K562 (cell line): Measurements from ENCODE around the gene TOX3. TPM values are rescaled to one million over a fixed set of nuclear protein-coding genes. Genes with fewer than 3 reads are reported as not detected.

ENCODE experiments used
- ATAC-seq: fragments of 200-7000 bp; cut with Tn5 transposase; 3 replicates; pipeline ENCODE4 v1.9.1; 2020; ENCODE audit warnings: moderate library complexity
- BruUV-seq: library from RNA; stranded (reverse); fragments of 400-500 nt; replicated peaks from 2 replicates; lab custom pipeline; 2021; lab: Mats Ljungman, UMichigan
- CTCF ChIA-PET: fragments of 300-600 bp; formaldehyde crosslinking; extraction: SDS; loops from one replicate; lab custom pipeline; 2021; ENCODE audit warnings: low intra/inter-chr PET ratio; lab: Yijun Ruan, JAX
- POLR2A ChIA-PET: fragments of 300-600, 350-650 bp; sonication (Branson Sonifier 250); formaldehyde crosslinking; extraction: SDS; loops from one replicate; lab custom pipeline; 2021; ENCODE audit warnings: antibody characterized with exemption, inconsistent platforms; lab: Yijun Ruan, JAX
- DNase-seq, 4 experiments: peaks; one replicate each; pipeline versions ENCODE4 v3.0.0 to v3.0.0-alpha.2; 2011 to 2018; ENCODE audit warnings: low spot score in 3 of 4, mixed read lengths in 3 of 4; ENCODE audit errors: extremely low read depth in 1 of 4
- FAIRE-seq: peaks from 2 replicates; lab custom pipeline; 2011; peaks lifted over from hg19 to GRCh38; lab: Jason Lieb, UNC
- H2AFZ ChIP-seq: 2 replicates; pipeline ENCODE4 v1.6.0; 2011; ENCODE audit warnings: low read depth, low read length, control low read depth, inconsistent platforms
- H3K27ac ChIP-seq: fragments of 200-600 bp; 3 replicates; pipeline ENCODE4 v1.8.0; 2011; ENCODE audit warnings: low read depth, mild to moderate bottlenecking, control low read depth, inconsistent platforms, low read length, moderate library complexity, mixed read lengths; ENCODE audit errors: extremely low read depth
- H3K27me3 ChIP-seq, 2 experiments: fragments of 300-600 bp in 1 of 2; 2 replicates in 1 of 2; 3 replicates in 1 of 2; pipeline versions ENCODE4 v1.6.0 to v1.8.0; 2011; ENCODE audit warnings: inconsistent platforms in 2 of 2, low read length in 2 of 2, mild to moderate bottlenecking in 1 of 2, mixed read lengths in 1 of 2, moderate library complexity in 1 of 2; ENCODE audit not compliant: control insufficient read depth in 2 of 2, insufficient read depth in 2 of 2
- H3K36me3 ChIP-seq: fragments of 300-600 bp; 3 replicates; pipeline ENCODE4 v1.8.0; 2011; ENCODE audit warnings: mild to moderate bottlenecking, low read length, inconsistent platforms; ENCODE audit not compliant: control insufficient read depth, insufficient read depth
- H3K4me1 ChIP-seq, 2 experiments: fragments of 200-600 bp in 1 of 2; replicated peaks in 1 of 2; 2 replicates in 1 of 2; 3 replicates in 1 of 2; pipeline versions ENCODE4 v1.5.1 to v1.8.0; 2011; ENCODE audit warnings: inconsistent platforms in 2 of 2, low read length in 2 of 2, mild to moderate bottlenecking in 1 of 2, mixed read lengths in 1 of 2, moderate library complexity in 1 of 2; ENCODE audit not compliant: control insufficient read depth in 2 of 2, insufficient read depth in 2 of 2
- H3K4me2 ChIP-seq: 2 replicates; pipeline ENCODE4 v1.6.1; 2011; ENCODE audit warnings: low read length, control low read depth, inconsistent platforms, mixed read lengths; ENCODE audit not compliant: insufficient read depth
- H3K4me3 ChIP-seq: fragments of 200-600 bp; sonication (generic), shearing (Covaris generic); 2 replicates; pipeline ENCODE4 v1.5.1; 2016; ENCODE audit warnings: control low read depth, inconsistent platforms
- H3K79me2 ChIP-seq: fragments of 200-600 bp; 3 replicates; pipeline ENCODE4 v1.8.0; 2011; ENCODE audit warnings: low read length, inconsistent platforms; ENCODE audit not compliant: control insufficient read depth, insufficient read depth
- H3K9ac ChIP-seq, 2 experiments: 2 replicates each; pipeline versions ENCODE4 v1.6.0 to v1.6.1; 2011; ENCODE audit warnings: low read depth in 2 of 2, low read length in 2 of 2, control low read depth in 1 of 2, inconsistent platforms in 1 of 2, mild to moderate bottlenecking in 1 of 2, mixed read lengths in 1 of 2; ENCODE audit not compliant: insufficient read depth in 1 of 2
- H3K9me1 ChIP-seq: one replicate; pipeline ENCODE4 v1.6.0; 2011; ENCODE audit warnings: inconsistent platforms, mild to moderate bottlenecking, low read length, moderate library complexity; ENCODE audit not compliant: control insufficient read depth, insufficient read depth
- H3K9me3 ChIP-seq: replicated peaks from 2 replicates; pipeline ENCODE4 v1.5.1; 2011; ENCODE audit warnings: low read depth, low read length, inconsistent platforms; ENCODE audit not compliant: control insufficient read depth, insufficient read depth
- H4K20me1 ChIP-seq: replicated peaks from 2 replicates; pipeline ENCODE4 v1.6.1; 2011; ENCODE audit warnings: low read length, inconsistent platforms, mixed read lengths; ENCODE audit not compliant: control insufficient read depth, insufficient read depth
- CHD1 ChIP-seq: fragments of 200-600 bp; sonication (generic); IDR thresholded peaks from one replicate; pipeline ENCODE4 v1.6.1; 2012; ENCODE audit warnings: mild to moderate bottlenecking, moderate library complexity, low read length, inconsistent platforms
- PML ChIP-seq: IDR thresholded peaks from 2 replicates; pipeline ENCODE4 v1.6.1; 2012; ENCODE audit warnings: low read length, inconsistent platforms
- SRSF1 ChIP-seq: fragments of 200-400 bp; formaldehyde crosslinking; IDR thresholded peaks from 2 replicates; pipeline ENCODE4 v1.6.1; 2017; ENCODE audit warnings: mild to moderate bottlenecking, low read depth, low read length, moderate library complexity
- ZFP1 ChIP-seq: fragments of 450-650 bp; formaldehyde crosslinking; IDR thresholded peaks from 2 replicates; pipeline ENCODE4 v1.4.0; 2020; ENCODE audit warnings: mild to moderate bottlenecking, mixed read lengths
- ZNF586 ChIP-seq: fragments of 450-650 bp; formaldehyde crosslinking; conservative IDR thresholded peaks from 2 replicates; pipeline ENCODE4 v1.4.0; 2020; ENCODE audit warnings: mild to moderate bottlenecking, moderate library complexity
- WGBS: fragments of 100-300 bp; shearing (Covaris generic); methylation state at CpG from one replicate; pipeline ENCODE4 v1.1.6; 2016; ENCODE audit warnings: low coverage, mixed read lengths; ENCODE audit not compliant: insufficient coverage; ENCODE audit errors: missing lambda C conversion rate; 5-methylcytosine and 5-hydroxymethylcytosine counted together
- in situ Hi-C: fragments of 300-500 bp; cut with MboI; formaldehyde crosslinking; loops from 4 replicates; pipeline ENCODE4 v1.15.0; 2018; ENCODE audit warnings: inconsistent platforms, mixed read lengths
- intact Hi-C: fragments of 100-400 bp; cut with micrococcal nuclease; formaldehyde crosslinking; loops from 2 replicates; pipeline ENCODE4 v1.14.2; 2022
- polyA plus RNA-seq, 8 experiments: library from polyadenylated mRNA; depleted of rRNA in 4 of 8; stranded (reverse) in 5 of 8; unstranded in 3 of 8; fragments of >200 nt; fragmentation: Nextera tagmentation in 2 of 8; fragmentation: Illumina TruSeq in 1 of 8; extraction: Ambion mirVana in 2 of 8; extraction: Trizol in 1 of 8; gene quantifications; 2 replicates each; pipeline versions ENCODE4 v1.2.1 to v1.2.3, GENCODE V29; 2011 to 2014; ENCODE audit warnings: inconsistent platforms in 1 of 8, missing spikeins in 1 of 8
- total RNA-seq, 7 experiments: library from RNA; depleted of rRNA in 6 of 7; stranded (reverse); fragments of >200 nt in 6 of 7; fragmentation: Illumina TruSeq in 2 of 7; extraction: Trizol in 2 of 7; gene quantifications; 2 replicates each; pipeline versions ENCODE4 v1.2.1 to v1.2.3, GENCODE V29; 2011 to 2021; ENCODE audit warnings: low replicate concordance in 1 of 7
- TF ChIP-seq, protein P1 (sequence below): fragments of 150-350 bp; IDR thresholded peaks from 2 replicates; pipeline ENCODE4 v1.6.1; 2014; ENCODE audit warnings: low read depth, mild to moderate bottlenecking, low read length, borderline replicate concordance
- TF ChIP-seq, protein P2 (sequence below), 2 experiments: IDR thresholded peaks; 2 replicates each; pipeline ENCODE4 v1.6.1; 2012; ENCODE audit warnings: improper control_type of control experiment in 2 of 2, low read depth in 2 of 2, low read length in 2 of 2, borderline replicate concordance in 1 of 2
- TF ChIP-seq, protein P3 (sequence below): fragments of 250-450 bp; sonication (Bioruptor Pico); IDR thresholded peaks from 2 replicates; pipeline ENCODE4 v1.4.0; 2020

Gene TOX3
- total and polyA plus RNA-seq, 9 of the 15 experiments (the other 6 are each of a cell fraction or from before 2014, with no cell fraction given), result not detected

DNA sequence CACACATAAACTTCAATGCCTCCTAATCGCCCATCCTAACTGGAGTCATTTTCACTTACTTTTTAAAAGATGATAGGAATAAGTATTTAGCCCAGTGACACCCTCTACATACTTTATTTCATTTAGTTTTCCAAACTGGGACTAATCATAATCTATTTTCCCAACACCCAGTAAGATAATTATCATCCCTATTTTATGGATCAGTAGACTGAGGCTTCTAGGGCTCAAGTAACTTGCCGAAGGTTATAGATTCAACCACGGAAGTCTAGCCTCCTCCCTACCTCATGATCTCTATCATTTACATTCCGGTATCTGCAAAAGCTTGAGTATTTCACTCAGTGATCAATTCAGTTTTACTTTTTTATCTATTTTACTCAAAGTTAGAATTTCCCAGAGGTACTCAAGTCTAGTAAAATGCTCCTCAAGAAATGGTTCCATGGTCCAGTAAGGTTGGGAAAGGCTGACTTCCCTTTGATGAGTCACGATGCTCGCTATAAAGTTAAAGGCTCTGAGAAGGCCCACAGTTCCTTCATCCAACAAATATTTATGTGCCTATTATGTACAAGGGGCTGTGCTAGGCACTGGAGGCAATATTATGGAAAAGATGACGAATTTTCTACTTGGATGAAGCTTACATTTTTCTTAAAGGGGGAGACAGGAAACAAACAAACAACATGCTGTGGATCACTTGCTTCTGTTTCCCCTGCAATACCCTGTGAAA, 75.1 kb downstream of the TOX3 start:
- no peak for FAIRE-seq
- BruUV-seq, result no TSS peak
- H3K9me1 ChIP-seq, result no peaks in the 10 kb centered on the region
- no peak overlapping the region for H3K27ac ChIP-seq
- no peaks in the 10 kb centered on the region for H3K79me2 ChIP-seq
- H3K27me3 ChIP-seq, result no peaks in the 10 kb centered on the region
- H3K4me2 ChIP-seq, result no peak overlapping the region
- no peak overlapping the region for H3K4me3 ChIP-seq
- POLR2A ChIA-PET, result no interaction called here
- DNase-seq, result no peak
- no peaks in the 10 kb centered on the region for H3K9me3 ChIP-seq
- no peaks in the 10 kb centered on the region for H4K20me1 ChIP-seq
- no peaks in the 10 kb centered on the region for H3K36me3 ChIP-seq
- CTCF ChIA-PET, result no interaction called here
- in situ Hi-C loops (no loop called here), intact Hi-C loops (no loop called here)
- no peak overlapping the region for H3K9ac ChIP-seq
- 2% methylated on average over 7 of the region's 7 CpGs for WGBS
- no peaks in the 10 kb centered on the region for H3K4me1 ChIP-seq
- ATAC-seq, result no peak
- H2AFZ ChIP-seq, result no peak overlapping the region
- TF ChIP-seq ZFP1 (CRISPR knock-in tag) (no peak), PML (no peak), ZNF586 (CRISPR knock-in tag) (no peak), SRSF1 (no peak), CHD1 (no peak)
- TF ChIP-seq, protein P1, sequence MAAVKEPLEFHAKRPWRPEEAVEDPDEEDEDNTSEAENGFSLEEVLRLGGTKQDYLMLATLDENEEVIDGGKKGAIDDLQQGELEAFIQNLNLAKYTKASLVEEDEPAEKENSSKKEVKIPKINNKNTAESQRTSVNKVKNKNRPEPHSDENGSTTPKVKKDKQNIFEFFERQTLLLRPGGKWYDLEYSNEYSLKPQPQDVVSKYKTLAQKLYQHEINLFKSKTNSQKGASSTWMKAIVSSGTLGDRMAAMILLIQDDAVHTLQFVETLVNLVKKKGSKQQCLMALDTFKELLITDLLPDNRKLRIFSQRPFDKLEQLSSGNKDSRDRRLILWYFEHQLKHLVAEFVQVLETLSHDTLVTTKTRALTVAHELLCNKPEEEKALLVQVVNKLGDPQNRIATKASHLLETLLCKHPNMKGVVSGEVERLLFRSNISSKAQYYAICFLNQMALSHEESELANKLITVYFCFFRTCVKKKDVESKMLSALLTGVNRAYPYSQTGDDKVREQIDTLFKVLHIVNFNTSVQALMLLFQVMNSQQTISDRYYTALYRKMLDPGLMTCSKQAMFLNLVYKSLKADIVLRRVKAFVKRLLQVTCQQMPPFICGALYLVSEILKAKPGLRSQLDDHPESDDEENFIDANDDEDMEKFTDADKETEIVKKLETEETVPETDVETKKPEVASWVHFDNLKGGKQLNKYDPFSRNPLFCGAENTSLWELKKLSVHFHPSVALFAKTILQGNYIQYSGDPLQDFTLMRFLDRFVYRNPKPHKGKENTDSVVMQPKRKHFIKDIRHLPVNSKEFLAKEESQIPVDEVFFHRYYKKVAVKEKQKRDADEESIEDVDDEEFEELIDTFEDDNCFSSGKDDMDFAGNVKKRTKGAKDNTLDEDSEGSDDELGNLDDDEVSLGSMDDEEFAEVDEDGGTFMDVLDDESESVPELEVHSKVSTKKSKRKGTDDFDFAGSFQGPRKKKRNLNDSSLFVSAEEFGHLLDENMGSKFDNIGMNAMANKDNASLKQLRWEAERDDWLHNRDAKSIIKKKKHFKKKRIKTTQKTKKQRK, result no peak
- TF ChIP-seq, protein P2, sequence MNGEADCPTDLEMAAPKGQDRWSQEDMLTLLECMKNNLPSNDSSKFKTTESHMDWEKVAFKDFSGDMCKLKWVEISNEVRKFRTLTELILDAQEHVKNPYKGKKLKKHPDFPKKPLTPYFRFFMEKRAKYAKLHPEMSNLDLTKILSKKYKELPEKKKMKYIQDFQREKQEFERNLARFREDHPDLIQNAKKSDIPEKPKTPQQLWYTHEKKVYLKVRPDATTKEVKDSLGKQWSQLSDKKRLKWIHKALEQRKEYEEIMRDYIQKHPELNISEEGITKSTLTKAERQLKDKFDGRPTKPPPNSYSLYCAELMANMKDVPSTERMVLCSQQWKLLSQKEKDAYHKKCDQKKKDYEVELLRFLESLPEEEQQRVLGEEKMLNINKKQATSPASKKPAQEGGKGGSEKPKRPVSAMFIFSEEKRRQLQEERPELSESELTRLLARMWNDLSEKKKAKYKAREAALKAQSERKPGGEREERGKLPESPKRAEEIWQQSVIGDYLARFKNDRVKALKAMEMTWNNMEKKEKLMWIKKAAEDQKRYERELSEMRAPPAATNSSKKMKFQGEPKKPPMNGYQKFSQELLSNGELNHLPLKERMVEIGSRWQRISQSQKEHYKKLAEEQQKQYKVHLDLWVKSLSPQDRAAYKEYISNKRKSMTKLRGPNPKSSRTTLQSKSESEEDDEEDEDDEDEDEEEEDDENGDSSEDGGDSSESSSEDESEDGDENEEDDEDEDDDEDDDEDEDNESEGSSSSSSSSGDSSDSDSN (IDR thresholded peaks at IDR 0.05; ENCODE audit: borderline replicate concordance in 1 of 2, low read depth in 2 of 2, low read length in 2 of 2), result no peak
- TF ChIP-seq, protein P3, sequence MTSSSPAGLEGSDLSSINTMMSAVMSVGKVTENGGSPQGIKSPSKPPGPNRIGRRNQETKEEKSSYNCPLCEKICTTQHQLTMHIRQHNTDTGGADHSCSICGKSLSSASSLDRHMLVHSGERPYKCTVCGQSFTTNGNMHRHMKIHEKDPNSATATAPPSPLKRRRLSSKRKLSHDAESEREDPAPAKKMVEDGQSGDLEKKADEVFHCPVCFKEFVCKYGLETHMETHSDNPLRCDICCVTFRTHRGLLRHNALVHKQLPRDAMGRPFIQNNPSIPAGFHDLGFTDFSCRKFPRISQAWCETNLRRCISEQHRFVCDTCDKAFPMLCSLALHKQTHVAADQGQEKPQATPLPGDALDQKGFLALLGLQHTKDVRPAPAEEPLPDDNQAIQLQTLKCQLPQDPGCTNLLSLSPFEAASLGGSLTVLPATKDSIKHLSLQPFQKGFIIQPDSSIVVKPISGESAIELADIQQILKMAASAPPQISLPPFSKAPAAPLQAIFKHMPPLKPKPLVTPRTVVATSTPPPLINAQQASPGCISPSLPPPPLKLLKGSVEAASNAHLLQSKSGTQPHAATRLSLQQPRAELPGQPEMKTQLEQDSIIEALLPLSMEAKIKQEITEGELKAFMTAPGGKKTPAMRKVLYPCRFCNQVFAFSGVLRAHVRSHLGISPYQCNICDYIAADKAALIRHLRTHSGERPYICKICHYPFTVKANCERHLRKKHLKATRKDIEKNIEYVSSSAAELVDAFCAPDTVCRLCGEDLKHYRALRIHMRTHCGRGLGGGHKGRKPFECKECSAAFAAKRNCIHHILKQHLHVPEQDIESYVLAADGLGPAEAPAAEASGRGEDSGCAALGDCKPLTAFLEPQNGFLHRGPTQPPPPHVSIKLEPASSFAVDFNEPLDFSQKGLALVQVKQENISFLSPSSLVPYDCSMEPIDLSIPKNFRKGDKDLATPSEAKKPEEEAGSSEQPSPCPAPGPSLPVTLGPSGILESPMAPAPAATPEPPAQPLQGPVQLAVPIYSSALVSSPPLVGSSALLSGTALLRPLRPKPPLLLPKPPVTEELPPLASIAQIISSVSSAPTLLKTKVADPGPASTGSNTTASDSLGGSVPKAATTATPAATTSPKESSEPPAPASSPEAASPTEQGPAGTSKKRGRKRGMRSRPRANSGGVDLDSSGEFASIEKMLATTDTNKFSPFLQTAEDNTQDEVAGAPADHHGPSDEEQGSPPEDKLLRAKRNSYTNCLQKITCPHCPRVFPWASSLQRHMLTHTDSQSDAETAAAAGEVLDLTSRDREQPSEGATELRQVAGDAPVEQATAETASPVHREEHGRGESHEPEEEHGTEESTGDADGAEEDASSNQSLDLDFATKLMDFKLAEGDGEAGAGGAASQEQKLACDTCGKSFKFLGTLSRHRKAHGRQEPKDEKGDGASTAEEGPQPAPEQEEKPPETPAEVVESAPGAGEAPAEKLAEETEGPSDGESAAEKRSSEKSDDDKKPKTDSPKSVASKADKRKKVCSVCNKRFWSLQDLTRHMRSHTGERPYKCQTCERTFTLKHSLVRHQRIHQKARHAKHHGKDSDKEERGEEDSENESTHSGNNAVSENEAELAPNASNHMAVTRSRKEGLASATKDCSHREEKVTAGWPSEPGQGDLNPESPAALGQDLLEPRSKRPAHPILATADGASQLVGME, result no peak
